K562 (cell line): ENCODE results near the gene SMIM12. TPM values are rescaled to one million over a fixed set of nuclear protein-coding genes. Genes with fewer than 3 reads are reported as not detected.

ENCODE experiments used
- AFF1 ChIP-seq, 2 experiments: fragments of 450-650 bp; IDR thresholded peaks; 2 replicates each; pipeline ENCODE4 v1.6.1; 2018; ENCODE audit warnings: mild to moderate bottlenecking in 2 of 2, low read depth in 1 of 2; ENCODE audit not compliant: partially characterized antibody in 2 of 2
- BCOR ChIP-seq: fragments of 450-650 bp; IDR thresholded peaks from 2 replicates; pipeline ENCODE4 v1.6.1; 2016
- EHMT2 ChIP-seq: fragments of 450-650 bp; IDR thresholded peaks from 2 replicates; pipeline ENCODE4 v1.6.1; 2018; ENCODE audit warnings: antibody characterized with exemption
- NCOA4 ChIP-seq: fragments of 450-650 bp; IDR thresholded peaks from 2 replicates; pipeline ENCODE4 v1.6.1; 2018; ENCODE audit warnings: mild to moderate bottlenecking; ENCODE audit not compliant: partially characterized antibody
- PHTF2 ChIP-seq: fragments of 250-450 bp; sonication (Bioruptor Pico); IDR thresholded peaks from 2 replicates; pipeline ENCODE4 v1.5.0; 2021; ENCODE audit warnings: mild to moderate bottlenecking
- TAF1 ChIP-seq: IDR thresholded peaks from 2 replicates; pipeline ENCODE4 v1.6.1; 2011; ENCODE audit warnings: mild to moderate bottlenecking, low read length, moderate library complexity; ENCODE audit not compliant: insufficient read depth, control insufficient read depth, severe bottlenecking; ENCODE audit errors: extremely low read depth
- ZNF384 ChIP-seq: IDR thresholded peaks from 2 replicates; pipeline ENCODE4 v1.6.1; 2012; ENCODE audit warnings: low read depth, low read length, improper control_type of control experiment
- polyA plus RNA-seq, 8 experiments: library from polyadenylated mRNA; depleted of rRNA in 4 of 8; stranded (reverse) in 5 of 8; unstranded in 3 of 8; fragments of >200 nt; fragmentation: Nextera tagmentation in 2 of 8; fragmentation: Illumina TruSeq in 1 of 8; extraction: Ambion mirVana in 2 of 8; extraction: Trizol in 1 of 8; gene quantifications; 2 replicates each; pipeline versions ENCODE4 v1.2.1 to v1.2.3, GENCODE V29; 2011 to 2014; ENCODE audit warnings: inconsistent platforms in 1 of 8, missing spikeins in 1 of 8
- total RNA-seq, 7 experiments: library from RNA; depleted of rRNA in 6 of 7; stranded (reverse); fragments of >200 nt in 6 of 7; fragmentation: Illumina TruSeq in 2 of 7; extraction: Trizol in 2 of 7; gene quantifications; 2 replicates each; pipeline versions ENCODE4 v1.2.1 to v1.2.3, GENCODE V29; 2011 to 2021; ENCODE audit warnings: low replicate concordance in 1 of 7
- TF ChIP-seq, protein P1 (sequence below): fragments of 450-650 bp; conservative IDR thresholded peaks from 2 replicates; pipeline ENCODE4 v1.6.1; 2016; ENCODE audit warnings: missing genetic modification characterization, low read depth, mild to moderate bottlenecking, missing compliant biosample characterization, moderate library complexity
- TF ChIP-seq, protein P2 (sequence below): sonication (generic); formaldehyde crosslinking; IDR thresholded peaks from 2 replicates; pipeline ENCODE4 v1.8.0; 2022; ENCODE audit warnings: missing genetic modification reagents, mild to moderate bottlenecking, moderate library complexity, borderline replicate concordance

SMIM12 gene
- total and polyA plus RNA-seq, 9 of the 15 experiments (the other 6 are each of a cell fraction or from before 2014, with no cell fraction given) = 51.7 to 112 (median 63.9) TPM

DNA sequence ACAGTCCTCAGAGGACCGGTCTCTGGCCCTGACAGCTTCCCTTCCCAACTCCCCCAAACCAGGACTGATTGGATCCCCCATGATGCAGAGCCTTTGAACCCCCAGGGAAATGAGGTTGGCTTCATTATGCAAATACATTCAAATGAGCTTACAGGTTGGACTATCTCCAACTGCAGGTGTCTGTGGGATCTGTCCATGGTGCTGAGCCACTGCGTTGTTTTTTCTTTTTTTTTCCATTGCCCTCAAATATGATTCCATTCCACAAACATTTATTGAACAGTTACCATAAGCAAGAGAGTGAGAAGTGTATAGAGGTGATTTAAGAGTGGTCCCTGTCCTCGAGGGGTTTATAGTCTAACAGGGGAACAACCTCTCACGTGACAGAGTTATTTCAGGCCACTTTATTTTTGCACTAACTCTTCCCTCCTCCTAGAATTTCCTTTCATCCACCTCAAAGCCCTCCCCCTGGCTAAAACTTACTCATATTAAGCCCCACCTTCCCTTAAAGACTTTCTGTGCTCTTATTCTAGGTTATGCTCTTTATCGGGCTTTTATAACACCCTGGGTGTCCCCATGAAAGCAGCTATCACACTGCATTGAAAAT lies 48.0 kb upstream of the SMIM12 start (continued):
- TF ChIP-seq, protein P1, sequence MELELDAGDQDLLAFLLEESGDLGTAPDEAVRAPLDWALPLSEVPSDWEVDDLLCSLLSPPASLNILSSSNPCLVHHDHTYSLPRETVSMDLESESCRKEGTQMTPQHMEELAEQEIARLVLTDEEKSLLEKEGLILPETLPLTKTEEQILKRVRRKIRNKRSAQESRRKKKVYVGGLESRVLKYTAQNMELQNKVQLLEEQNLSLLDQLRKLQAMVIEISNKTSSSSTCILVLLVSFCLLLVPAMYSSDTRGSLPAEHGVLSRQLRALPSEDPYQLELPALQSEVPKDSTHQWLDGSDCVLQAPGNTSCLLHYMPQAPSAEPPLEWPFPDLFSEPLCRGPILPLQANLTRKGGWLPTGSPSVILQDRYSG (tag) = 0 out of 2 replicates have a peak, but pooled peaks have one; percentile 33
- TF ChIP-seq, protein P2, sequence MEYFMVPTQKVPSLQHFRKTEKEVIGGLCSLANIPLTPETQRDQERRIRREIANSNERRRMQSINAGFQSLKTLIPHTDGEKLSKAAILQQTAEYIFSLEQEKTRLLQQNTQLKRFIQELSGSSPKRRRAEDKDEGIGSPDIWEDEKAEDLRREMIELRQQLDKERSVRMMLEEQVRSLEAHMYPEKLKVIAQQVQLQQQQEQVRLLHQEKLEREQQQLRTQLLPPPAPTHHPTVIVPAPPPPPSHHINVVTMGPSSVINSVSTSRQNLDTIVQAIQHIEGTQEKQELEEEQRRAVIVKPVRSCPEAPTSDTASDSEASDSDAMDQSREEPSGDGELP (CRISPR knock-in tag) = 0 out of 2 replicates have a peak, but pooled peaks have one; percentile 16
- peak; percentile 98 for TF ChIP-seq EHMT2
- TF ChIP-seq AFF1 (IDR thresholded peaks at IDR 0.05; ENCODE audit: low read depth in 1 of 2, partially characterized antibody in 2 of 2) = peak in 1 of 2 experiments; percentile 87
- no peak for TF ChIP-seq BCOR
- TF ChIP-seq NCOA4 = no peak
- TF ChIP-seq ZNF384 = peak; percentile 84
- no peak for TF ChIP-seq TAF1
- no peak for TF ChIP-seq PHTF2 (CRISPR knock-in tag)
